ENCODE data around the gene ITPA. TPM values are rescaled to one million over a fixed set of nuclear protein-coding genes. Genes with fewer than 3 reads are reported as not detected.
"Not testable (repeated sequence)": the region's sequence is repeated elsewhere in the genome, so short reads cannot be mapped to it uniquely, and the experiment has no call there.

Gene ITPA
- total RNA-seq, 1 donor from 2014 or later = 51.2 TPM

DNA sequence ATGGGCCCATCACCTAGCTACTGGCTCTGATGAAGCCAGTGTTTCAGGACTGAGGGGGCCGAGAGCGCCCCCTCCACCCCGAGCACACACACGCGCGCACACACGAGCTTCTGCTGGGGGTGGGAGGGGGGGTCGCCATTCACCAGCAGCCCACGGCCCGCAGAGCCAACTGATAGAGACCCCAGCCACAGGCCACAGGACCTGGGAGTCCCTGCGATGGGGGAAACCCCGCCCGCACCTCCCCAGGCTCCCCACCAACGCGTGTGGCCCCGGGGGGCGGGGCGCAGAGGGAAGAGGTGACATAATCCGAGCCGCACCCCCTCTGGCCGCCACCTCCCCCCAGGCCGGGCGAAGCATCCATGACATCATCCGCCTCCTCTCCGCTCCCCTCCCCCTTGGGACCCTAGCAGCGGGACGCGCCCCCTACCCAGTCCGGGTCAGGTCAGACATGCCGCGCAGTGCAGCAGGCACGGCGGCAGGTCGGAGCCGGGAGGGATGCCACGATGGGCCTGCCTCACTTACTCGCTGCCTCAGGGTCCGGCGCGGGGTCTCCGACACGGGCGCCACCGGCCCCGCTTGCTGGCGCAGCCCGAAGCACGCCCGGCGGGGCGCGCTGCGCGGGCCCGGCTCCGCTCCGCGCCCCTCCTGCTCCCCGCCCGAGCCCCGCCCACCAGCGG lies 36.2 kb upstream of the ITPA start, which contains the start of gene LZTS3:
LZTS3 (minus strand) TSS at position 617 of the 677 bp plus-strand sequence. CDS start 6,386 bp downstream, outside the sequence.
- DNase-seq (ENCODE audit: low read depth, low spot score) = no peak

DNA sequence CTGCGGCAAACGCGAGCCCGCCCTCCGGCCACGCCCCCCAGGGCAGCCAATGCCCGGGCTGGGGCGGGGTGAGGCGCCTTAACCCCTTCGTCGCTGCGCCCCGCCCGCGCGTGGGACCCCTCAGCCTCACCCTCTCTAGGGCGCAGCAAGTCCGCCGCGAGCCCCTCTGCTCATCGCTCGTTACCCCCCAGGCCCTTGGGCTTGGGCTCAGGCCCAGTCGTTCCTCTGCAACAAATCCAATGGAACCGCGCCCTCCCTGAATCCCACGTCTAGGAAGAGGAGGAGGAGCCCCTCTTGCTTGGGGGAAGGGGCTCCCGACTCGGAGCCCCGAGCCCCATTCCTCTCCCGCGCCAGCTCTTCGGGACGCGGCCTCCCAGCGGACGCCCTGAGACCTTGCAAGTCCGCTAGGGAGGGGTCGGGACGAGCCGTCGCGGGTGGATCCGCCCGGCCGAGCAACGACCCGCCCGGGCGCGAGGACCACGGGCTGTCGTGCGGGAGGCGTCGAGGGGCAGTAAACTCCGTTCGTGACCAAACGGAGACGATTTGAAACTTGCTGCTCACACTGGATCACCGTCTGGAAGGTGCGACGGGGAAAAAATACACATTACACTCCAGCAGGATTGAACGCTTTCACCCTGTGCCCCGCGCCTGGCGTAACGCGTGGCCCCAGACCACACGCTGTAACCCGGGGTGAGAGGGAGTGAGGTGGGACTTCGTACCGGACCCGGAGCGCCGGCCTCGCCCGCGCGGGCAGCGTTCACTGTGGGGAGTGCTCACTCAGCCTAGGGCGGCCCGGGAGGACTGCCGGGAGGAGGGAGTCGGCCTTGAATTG lies 35.5 kb upstream of the ITPA start:
- DNase-seq (ENCODE audit: low read depth, low spot score) = no peak

DNA sequence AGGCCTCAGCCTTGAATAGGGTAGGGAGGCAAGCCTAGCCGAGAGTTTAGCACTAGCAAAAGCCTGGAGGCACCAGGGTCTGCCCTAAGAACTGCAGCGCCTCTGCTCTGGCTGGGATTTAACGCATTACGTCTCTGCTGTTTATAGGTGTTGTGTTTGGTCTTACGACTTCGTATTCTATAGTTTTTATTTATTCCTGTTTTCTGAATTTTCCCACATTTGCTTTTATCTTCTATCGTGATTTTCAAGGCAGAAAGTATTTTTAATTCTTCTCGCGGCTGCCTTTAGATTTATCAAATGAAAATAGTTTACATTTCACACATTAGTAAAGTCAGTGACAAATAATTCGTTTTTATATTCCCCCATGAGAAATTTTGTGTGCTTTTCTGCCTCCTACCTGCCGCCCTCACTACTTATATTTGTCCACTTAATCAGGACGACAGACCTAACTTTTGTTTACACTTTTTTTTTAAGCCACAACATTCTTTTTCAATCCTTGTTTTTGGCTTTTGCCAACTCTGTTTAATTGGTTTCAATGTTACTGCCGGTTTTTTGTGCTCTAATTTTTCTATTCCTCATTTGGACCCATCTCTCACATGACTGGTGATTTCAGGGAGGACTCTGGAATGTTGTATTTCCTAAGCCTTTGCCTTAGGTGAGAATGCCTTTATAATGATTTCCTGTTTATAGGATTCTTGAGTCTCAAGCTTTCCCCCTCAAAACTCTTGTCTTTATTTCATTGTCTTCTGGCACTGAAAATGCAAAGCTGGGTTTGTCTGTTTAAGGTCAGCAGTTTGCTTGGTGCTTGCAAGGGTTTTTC lies 34.6 kb upstream of the ITPA start:
- DNase-seq (ENCODE audit: low read depth, low spot score) = no peak

DNA sequence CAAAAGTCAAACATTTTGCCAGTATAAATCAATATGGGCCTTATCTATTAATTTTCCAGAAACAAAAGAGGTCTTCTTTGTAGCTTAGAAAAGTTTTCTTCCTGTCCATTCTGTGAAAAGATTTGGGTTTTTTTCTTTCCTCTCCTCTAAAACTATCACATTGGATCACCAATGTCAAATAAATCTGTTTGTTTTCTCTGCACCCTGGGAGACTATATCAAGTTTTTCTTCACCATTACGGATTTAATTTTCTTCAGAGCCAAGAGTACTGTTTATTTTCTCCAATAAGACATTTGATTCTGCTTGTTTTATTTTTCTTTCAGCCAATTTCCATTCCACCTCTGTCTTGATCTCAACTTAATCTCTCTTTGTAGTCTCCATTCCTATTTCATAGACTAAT lies 34.0 kb upstream of the ITPA start:
- no peak for DNase-seq (ENCODE audit: low read depth, low spot score)

DNA sequence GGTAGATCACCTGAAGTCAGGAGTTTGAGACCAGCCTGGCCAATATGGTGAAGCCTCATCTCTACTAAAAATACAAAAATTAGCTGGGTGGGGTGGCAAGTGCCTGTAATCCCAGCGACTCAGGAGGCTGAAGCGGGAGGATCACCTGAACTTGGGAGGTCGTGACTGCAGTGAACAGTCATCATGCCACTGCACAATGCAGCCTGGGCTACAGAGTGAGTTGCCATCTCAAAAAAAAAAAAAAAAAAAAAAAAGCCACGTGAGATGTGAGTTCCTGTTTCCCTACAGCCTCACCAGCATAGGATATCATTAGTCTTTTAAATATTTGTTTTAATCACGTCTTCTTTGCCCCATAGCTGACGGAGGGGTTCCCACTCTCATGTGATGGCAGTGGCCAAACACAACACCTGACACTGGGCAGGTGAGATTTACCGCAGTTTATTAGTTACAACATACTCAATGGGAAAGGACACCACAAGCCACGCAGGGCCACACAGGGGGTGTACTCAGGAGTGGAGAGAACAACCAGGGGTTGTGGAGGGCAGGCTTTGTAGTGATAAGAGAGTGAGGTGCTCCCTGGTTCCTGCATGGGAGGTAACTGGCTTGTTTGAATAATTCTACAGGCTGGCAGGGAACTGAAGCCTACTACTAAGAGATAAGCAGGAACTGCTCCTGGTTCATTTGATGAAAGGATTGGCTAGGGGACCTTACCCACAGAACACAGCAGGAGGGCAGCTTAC lies 31.4 kb upstream of the ITPA start:
- DNase-seq (ENCODE audit: low read depth, low spot score) = no peak

DNA sequence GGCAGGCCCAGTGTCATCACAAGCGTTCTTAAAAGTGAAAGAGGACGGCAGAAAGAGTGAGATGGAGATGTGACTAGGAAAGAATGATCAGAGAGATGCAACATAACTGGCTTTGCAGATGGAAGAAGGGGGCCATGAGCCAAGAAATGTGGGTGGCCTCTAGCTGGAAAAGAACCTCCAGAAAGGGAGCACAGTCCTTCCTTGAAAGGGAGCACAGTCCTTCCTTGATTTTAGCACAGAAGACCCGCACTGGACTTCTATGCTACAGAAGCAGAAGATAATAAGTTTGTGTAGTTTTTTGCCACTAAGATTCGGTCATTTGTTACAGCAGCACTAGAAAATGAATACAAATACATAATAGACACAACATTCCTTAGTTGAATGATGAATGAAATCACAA lies 29.0 kb upstream of the ITPA start:
- DNase-seq (ENCODE audit: low read depth, low spot score) = no peak

DNA sequence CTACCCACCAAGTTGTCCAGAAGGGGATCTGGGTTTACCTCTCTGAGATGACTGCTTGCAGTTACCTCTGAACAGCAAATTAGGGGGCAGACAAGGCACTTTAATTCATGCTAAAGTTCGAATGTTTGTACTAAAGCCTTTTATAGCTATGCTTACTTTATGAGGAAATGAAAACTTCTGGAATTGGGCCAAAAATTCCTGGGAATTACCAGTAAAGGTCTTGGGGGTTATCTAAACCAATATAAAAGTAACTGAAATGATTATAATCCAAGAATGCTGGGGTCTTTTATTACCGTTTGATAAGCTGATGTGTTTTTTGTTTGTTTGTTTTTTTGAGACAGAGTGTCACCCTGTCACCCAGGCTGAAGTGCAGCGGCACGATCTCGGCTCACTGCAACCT lies 28.0 kb upstream of the ITPA start:
- no peak for DNase-seq (ENCODE audit: low read depth, low spot score)

DNA sequence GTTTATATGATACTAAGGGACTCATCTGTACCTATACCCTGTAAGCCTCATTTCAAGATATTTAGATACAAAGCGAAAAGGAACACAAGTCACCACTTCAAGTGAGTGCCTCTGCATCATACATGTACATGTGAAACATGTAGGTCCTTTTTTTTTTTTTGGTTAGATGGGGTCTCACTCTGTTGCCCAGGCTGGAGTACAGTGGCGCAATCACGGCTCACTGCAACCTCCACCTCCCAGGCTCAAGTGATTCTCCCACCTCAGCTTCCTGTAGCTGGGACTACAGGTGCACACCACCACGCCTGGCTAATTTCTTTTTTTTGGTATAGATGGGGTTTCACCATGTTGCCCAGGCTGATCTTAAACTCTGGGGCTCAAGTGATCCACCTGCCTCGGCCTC lies 26.9 kb upstream of the ITPA start:
- not testable (repeated sequence) for DNase-seq (ENCODE audit: low read depth, low spot score)

DNA sequence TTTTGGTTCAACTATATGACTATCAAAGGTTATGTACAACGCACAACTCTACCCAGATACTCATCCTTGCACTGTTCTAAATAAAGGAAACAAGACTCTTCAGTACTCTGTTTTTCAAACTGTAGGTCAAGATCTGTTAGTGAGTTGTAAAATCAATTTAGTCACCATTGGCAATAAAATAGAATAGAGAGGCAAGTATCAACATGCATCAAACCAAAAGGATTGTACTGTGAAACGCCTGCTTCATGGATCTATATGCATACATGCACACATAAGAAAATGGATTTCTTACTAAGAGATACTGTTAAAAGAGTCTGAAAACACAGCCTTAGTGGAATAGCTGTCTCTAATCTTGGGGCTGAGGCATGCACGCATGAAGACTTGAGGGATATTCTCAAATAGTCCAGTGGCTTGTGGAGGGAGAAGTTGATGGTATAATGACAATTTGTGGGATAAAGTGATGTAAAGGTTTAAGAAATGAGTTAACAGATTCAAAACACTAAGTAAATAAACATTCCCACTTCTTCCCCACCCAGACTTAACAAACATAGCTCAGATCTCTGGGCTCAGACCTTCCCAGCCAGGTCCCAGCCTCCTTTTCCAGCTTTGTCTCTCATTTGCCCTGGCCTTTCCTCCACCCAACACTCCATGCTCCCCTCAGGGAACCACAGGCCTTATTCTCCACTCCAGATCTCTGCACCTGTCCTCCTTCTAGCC lies 25.2 kb upstream of the ITPA start:
- no peak for DNase-seq (ENCODE audit: low read depth, low spot score)

DNA sequence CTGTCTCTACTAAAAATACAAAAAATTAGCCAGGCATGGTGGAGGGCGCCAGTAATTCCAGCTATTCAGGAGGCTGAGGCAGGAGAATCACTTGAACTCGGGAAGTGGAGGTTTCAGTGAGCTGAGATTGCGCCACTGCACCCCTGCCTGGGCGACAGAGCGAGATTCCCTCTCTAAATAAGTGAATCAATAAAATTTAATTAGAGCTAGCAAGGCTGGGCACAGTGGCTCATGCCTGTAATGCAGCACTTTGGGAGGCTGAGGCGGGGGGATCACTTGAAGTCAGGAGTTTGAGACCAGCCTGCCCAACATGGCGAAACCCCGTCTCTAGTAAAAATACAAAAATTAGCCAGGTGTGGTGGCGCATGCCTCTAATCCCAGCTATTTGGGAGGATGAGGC lies 21.4 kb upstream of the ITPA start:
- DNase-seq (ENCODE audit: low read depth, low spot score) = not testable (repeated sequence)

DNA sequence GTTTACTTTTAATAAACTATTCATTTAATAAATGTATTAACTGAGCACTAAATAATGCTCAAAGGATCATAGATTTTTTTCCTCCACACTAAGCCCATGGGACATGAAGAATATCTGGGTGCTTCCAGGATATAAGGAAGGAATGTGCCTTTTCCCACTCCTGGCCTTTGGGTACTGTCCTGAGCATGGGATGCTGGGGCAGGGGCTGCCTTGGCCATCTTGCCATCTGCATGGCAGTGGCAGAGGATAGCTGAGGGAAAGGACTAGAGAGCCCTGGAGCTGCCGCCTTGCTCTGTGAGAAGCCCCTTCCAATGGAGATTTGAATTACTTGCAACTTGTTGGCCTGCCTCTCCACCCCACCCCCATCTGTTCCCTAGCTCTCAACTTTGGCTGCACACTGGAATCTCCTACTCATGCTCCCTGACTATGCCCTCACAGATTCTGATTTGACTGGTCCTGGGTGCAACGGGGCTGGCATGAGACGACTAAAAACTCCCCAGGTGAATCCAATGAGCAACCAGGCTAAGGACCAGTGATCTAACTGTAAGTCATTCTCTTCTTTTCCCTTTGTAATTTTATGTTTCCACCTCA lies 20.4 kb upstream of the ITPA start:
- DNase-seq (ENCODE audit: low read depth, low spot score) = no peak

DNA sequence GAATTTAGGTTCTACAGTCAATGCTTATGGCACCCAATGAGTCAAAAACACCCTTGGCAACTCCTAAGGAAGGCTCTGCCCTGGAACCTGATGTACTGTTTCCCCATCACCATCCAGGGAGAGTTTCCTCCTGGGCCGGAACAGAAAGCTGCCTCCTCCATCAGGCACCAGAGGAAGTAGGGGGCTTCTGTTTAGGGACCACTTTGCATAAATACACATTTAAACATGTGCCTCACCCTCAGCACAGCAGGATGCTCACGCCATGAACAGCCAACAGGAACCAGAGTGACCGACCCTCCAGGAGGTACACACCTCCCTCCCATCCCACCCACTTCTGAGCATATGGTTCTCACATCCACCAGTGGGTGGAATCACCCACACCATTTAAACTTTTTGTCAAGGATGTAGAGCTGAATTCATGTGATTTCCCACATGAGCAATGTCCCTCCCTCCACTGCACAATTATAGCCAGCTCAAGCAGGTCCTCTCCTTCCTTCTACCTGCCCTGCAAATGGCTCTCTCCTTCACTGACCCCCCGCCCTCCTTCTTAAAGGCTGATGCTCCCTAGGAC lies 19.7 kb upstream of the ITPA start:
- no peak for DNase-seq (ENCODE audit: low read depth, low spot score)

DNA sequence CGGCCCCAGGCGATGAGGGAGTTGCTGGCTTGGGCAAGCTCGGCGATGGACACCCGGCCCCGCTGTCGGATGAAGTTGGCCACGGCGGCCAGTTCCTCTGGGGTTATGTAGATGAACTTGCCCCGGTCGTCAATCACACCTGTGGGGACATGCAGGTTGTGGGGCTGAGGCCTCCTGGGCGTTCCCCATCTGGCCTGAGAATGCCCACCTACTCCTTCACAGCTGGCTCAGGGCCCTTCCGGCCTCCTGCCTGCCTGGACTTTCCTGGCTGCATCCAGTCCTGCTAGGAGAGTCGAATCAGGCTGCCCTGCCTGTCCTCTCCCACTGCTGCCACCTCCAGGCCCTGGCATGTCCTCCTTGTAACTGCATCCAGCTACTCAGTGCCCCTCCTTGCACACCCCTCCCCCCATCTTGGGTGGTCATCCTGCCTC lies 18.6 kb upstream of the ITPA start:
- DNase-seq (ENCODE audit: low read depth, low spot score) = no peak

DNA sequence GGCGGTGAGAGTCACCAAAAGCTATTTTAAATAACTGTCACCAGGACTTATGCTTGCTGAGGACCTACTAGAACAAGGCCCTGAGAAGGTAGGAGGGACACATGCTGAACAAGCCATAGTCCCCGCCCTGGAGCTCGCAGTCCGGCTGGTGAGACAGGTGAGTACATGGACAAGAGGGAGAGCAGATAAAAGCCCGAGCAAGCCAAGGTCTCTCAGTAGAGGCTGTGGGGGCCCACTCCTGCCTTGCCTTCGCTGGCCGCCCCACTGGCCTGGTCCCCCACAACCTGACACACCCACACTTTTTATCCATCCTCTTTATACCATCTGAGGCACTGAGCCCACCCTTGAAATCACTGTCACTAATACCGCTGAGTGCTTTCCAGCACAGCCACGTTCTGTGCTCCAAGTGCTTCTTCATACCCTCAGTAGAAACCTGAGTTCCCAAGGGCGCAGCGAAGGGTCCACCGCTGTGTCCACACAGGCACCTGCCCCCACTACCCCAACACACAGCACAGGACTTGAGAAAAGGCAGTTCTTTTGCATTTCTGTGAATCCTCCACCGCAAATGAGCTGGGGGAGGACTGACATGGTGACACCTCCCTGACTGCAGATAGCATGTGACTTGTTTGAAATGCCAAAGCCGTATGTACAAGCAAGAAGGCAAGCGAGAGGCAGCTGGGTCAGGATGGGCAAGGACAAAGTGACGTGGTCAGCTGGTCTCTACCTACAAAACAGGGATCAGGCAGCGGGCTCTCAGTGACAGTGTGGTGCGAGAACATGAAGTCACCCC lies 16.9 kb upstream of the ITPA start:
- no peak for DNase-seq (ENCODE audit: low read depth, low spot score)

DNA sequence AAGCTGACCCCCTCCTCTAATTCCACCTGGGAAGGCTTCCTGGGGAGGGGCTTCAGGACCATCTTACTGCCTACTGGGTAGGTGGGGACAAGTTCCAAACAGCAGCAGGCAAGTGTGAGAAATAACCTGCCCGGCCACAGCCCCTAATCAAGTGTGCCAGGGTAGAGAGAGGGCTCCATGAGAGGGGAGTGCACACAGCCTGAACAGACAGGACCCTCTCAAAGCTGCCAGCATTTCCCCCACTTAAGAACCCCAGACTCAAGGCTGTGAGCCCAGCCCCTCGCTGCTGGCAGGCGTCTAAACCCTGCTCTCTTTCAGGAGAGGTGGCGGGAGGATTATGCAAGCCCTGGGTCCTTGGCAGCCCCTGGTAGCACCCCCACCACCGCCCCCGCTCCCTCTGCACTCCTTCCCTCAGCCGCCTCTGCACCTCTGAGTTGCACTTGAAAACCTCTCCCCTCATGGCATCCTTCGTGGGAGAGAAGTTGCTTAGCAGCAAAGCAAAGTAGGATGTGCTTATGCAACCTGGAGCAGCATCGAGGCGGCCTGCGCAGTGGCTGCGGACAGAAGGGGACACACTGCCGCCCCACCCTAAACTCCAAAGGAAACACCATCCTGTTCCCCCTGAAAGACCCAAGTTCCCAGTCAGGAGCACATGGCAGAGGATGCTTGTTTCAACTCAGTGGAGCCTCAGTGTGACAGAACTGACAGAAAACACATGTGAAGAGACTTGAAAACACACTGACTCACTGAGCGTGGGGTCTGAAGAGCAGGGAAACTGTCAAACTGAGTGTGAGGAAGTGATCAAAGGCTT lies 15.3 kb upstream of the ITPA start:
- no peak for DNase-seq (ENCODE audit: low read depth, low spot score)

DNA sequence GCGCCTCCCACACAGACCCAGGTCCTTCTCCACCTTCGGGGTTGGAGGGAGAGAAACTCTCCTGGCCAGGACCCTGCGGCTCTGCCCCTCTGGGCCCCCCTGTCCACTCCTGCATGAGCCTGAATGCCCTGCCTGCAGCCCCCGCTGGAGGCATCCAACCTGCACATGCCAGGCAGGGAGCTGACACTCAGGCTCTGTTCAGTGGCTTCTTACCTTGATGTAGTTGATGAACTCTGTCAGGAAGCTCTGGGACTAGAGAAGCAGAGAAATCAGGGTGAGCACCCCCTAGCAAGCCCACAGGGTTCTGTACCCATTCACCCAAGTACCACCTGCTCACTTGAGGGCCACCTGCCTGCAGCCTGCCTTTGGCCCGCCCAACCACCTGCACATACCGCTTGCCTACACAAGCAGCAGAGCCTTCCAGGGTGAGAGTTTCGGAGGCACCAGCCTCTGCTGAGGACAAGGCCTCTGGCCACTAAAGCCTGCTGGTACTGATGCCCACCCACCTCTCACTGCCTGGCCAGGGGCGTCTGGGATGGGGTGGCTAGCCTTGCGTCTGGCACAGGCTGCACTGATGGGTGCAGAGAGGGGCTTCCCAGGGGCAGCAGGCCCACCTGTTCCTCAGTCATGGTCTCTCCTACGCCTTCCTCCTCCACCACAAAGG lies 14.5 kb upstream of the ITPA start:
- no peak for DNase-seq (ENCODE audit: low read depth, low spot score)

DNA sequence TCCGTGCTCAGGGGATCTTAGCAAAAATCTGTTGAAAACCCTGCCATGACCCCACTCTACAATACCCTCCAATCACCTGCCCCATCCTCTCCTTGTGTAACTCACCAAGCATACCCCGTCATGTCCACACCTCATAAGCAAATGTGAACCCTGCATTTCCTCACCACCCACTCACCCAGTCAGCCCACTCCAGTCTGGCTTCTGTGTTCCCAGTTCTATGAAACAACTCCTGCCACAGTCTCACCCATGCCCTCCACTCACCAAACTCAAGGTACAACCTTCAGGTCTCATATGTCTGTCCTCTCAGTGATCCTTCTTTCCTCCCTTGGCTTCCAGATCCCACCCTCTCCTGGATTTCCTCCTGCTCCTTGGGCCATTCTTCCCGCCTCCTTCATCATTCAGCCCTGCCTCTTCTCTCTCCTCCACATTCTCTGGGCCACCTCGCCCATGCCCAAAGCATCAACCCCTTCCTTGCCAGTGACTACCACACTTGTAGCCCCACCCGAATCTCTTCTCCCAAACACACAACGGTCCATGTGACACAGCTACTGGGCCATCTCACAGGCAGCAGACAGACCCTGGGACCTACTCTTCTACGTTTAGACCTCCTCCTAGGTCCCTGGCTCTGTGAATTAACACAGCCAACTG lies 13.6 kb upstream of the ITPA start:
- no peak for DNase-seq (ENCODE audit: low read depth, low spot score)
